Natural killer cell (primary cell): Measurements from ENCODE around the gene CHN2. TPM values are rescaled to one million over a fixed set of nuclear protein-coding genes. Genes with fewer than 3 reads are reported as not detected.
A peak's percentile ranks its signal among the peaks of the same experiment; 100 is the strongest.

Experiments
- ATAC-seq, 3 donors: fragments of 150-1000 bp in 2 of 3; fragments of 200-7000 bp in 1 of 3; cut with Tn5 transposase; 1 replicate in 1 of 3; 2 replicates in 2 of 3; pipeline ENCODE4 v1.10.0; 2021; ENCODE audit warnings: mild to moderate bottlenecking in 2 of 3, moderate library complexity in 2 of 3
- DNase-seq, 2 donors: peaks; one replicate each; pipeline versions ENCODE4 v3.0.0 to v3.0.0-alpha.2; 2013 to 2021; ENCODE audit warnings: mixed read lengths in 1 of 2
- H3K27ac ChIP-seq: one replicate; pipeline ENCODE4 v1.5.1; 2013; ENCODE audit warnings: mild to moderate bottlenecking, low read length
- H3K27me3 ChIP-seq: one replicate; pipeline ENCODE4 v1.6.1; 2013; ENCODE audit warnings: low read length; ENCODE audit not compliant: control insufficient read depth, insufficient read depth
- H3K36me3 ChIP-seq: one replicate; pipeline ENCODE4 v1.6.1; 2013; ENCODE audit warnings: low read length; ENCODE audit not compliant: control insufficient read depth, insufficient read depth
- H3K4me1 ChIP-seq: one replicate; pipeline ENCODE4 v1.6.1; 2013; ENCODE audit warnings: low read length; ENCODE audit not compliant: control insufficient read depth, insufficient read depth
- H3K4me3 ChIP-seq: one replicate; pipeline ENCODE4 v1.5.1; 2013; ENCODE audit warnings: low read length
- H3K9me3 ChIP-seq: one replicate; pipeline ENCODE4 v1.6.1; 2013; ENCODE audit warnings: low read length; ENCODE audit not compliant: control insufficient read depth, insufficient read depth
- H3K27ac Mint-ChIP-seq, 2 donors: one replicate each; pipeline ENCODE4 v1.8.0; 2022; ENCODE audit warnings: mild to moderate bottlenecking in 2 of 2, mixed read lengths in 2 of 2, moderate library complexity in 1 of 2
- H3K27me3 Mint-ChIP-seq, 2 donors: one replicate each; pipeline ENCODE4 v1.8.0; 2022; ENCODE audit warnings: low read depth in 2 of 2, mixed read lengths in 2 of 2
- H3K36me3 Mint-ChIP-seq: one replicate; pipeline ENCODE4 v1.8.0; 2022; ENCODE audit warnings: mixed read lengths
- H3K4me1 Mint-ChIP-seq, 2 donors: one replicate each; pipeline ENCODE4 v1.8.0; 2022; ENCODE audit warnings: mixed read lengths in 2 of 2
- H3K4me3 Mint-ChIP-seq: one replicate; pipeline ENCODE4 v1.8.0; 2022; ENCODE audit warnings: mild to moderate bottlenecking, moderate library complexity, mixed read lengths
- H3K9me3 Mint-ChIP-seq, 2 donors: one replicate each; pipeline ENCODE4 v1.8.0; 2022; ENCODE audit warnings: mixed read lengths in 2 of 2
- CTCF ChIP-seq: fragments of 200-600 bp; IDR thresholded peaks from one replicate; pipeline ENCODE4 v1.8.0; 2022; ENCODE audit warnings: antibody characterized with exemption
- WGBS: methylation state at CpG from one replicate; pipeline ENCODE4 v1.1.7; 2013; ENCODE audit warnings: missing lambda C conversion rate; ENCODE audit not compliant: insufficient coverage; 5-methylcytosine and 5-hydroxymethylcytosine counted together
- intact Hi-C: fragments of 100-400 bp; cut with micrococcal nuclease; formaldehyde crosslinking; loops from one replicate; pipeline ENCODE4 v1.14.2; 2022
- total RNA-seq, 4 donors: library from RNA; stranded (reverse); fragments of 120-200 nt in 1 of 4; gene quantifications; one replicate each; pipeline versions ENCODE4 v1.2.3 to v1.2.4, GENCODE V29; 2013 to 2022

CHN2 gene
- total RNA-seq, 3 donors from 2014 or later (not counting 1 experiment from before 2014, with no cell fraction given) = 23.2 to 40.6 (median 30.2) TPM

GRCh38 chr7:29370531-29371314 lies 176.1 kb downstream of the CHN2 start:
- Mint-ChIP-seq H3K4me1 (peaks cover 0 to 4% of the 10 kb centered on the region in 2 donors), H3K9me3 (no peaks in the 10 kb centered on the region), H3K36me3 (peaks cover 8% of the 10 kb centered on the region), H3K27me3 (no peaks in the 10 kb centered on the region), H3K27ac (no peak overlapping the region), H3K4me3 (no peak overlapping the region)
- WGBS = 93% methylated on average over 6 of the region's 6 CpGs
- no peaks in the 10 kb centered on the region for H3K27me3 ChIP-seq
- DNase-seq (no peak), ATAC-seq (no peak)
- no peak overlapping the region for H3K4me3 ChIP-seq
- H3K27ac ChIP-seq = no peak overlapping the region
- intact Hi-C loops = no loop called here
- no peaks in the 10 kb centered on the region for H3K4me1 ChIP-seq
- H3K9me3 ChIP-seq = no peaks in the 10 kb centered on the region
- H3K36me3 ChIP-seq = peaks cover 7% of the 10 kb centered on the region
- no peak for TF ChIP-seq CTCF

GRCh38 chr7:29371472-29371871 lies 176.9 kb downstream of the CHN2 start:
- Histone ChIP-seq H3K36me3 (peaks cover 7% of the 10 kb centered on the region), H3K4me1 (no peaks in the 10 kb centered on the region), H3K27ac (no peak overlapping the region), H3K27me3 (no peaks in the 10 kb centered on the region), H3K9me3 (no peaks in the 10 kb centered on the region), H3K4me3 (no peak overlapping the region)
- intact Hi-C loops = no loop called here
- Mint-ChIP-seq H3K4me1 (peaks cover 0 to 4% of the 10 kb centered on the region in 2 donors), H3K9me3 (no peaks in the 10 kb centered on the region), H3K27ac (peak overlapping the region in 1 of 2 donors; percentile 8), H3K36me3 (peaks cover 8% of the 10 kb centered on the region), H3K4me3 (no peak overlapping the region), H3K27me3 (no peaks in the 10 kb centered on the region)
- TF ChIP-seq CTCF = no peak
- DNase-seq (no peak), ATAC-seq (no peak)
- WGBS = 96% methylated on average over 3 of the region's 3 CpGs

- Histone ChIP-seq H3K27me3 (no peaks in the 10 kb centered on the region), H3K4me3 (no peak overlapping the region), H3K36me3 (peaks cover 7% of the 10 kb centered on the region), H3K9me3 (no peaks in the 10 kb centered on the region), H3K27ac (no peak overlapping the region), H3K4me1 (no peaks in the 10 kb centered on the region)
- H3K4me1 Mint-ChIP-seq = peaks cover 0 to 4% of the 10 kb centered on the region in 2 donors
- H3K36me3 Mint-ChIP-seq = peaks cover 8% of the 10 kb centered on the region
- no peak overlapping the region for H3K4me3 Mint-ChIP-seq
- no peak overlapping the region for H3K27ac Mint-ChIP-seq
- H3K9me3 Mint-ChIP-seq = no peaks in the 10 kb centered on the region
- DNase-seq = no peak
- TF ChIP-seq CTCF = no peak
- no peak for ATAC-seq
- intact Hi-C loops = no loop called here
- no CpG with 5 or more reads among the region's 3 CpGs for WGBS
- H3K27me3 Mint-ChIP-seq = no peaks in the 10 kb centered on the region
These were observed 177.9 kb downstream of the CHN2 start for GRCh38 chr7:29372351-29373090.
